H1 (cell line): ENCODE results near the gene EOGT. TPM values are rescaled to one million over a fixed set of nuclear protein-coding genes. Genes with fewer than 3 reads are reported as not detected.

Experiments
- CTCF ChIA-PET: fragments of 300-600 bp; sonication (Branson Sonifier 250); formaldehyde crosslinking; loops from one replicate; lab custom pipeline; 2021; ENCODE audit not compliant: partially characterized antibody; lab: Charles Lee
- POLR2A ChIA-PET: fragments of 300-600 bp; sonication (Branson Sonifier 250); formaldehyde crosslinking; loops from one replicate; lab custom pipeline; 2021; ENCODE audit warnings: inconsistent platforms; ENCODE audit not compliant: partially characterized antibody; lab: Charles Lee
- DNase-seq, 2 experiments: peaks; one replicate each; pipeline versions ENCODE4 v3.0.0 to v3.0.0-alpha.2; 2010 to 2022; ENCODE audit warnings: low spot score in 2 of 2, low read depth in 1 of 2, mixed read lengths in 1 of 2
- FAIRE-seq: peaks from 2 replicates; lab custom pipeline; 2011; peaks lifted over from hg19 to GRCh38; lab: Jason Lieb, UNC
- H2AFZ ChIP-seq: 2 replicates; pipeline ENCODE4 v1.8.1; 2012; ENCODE audit warnings: low read length, inconsistent platforms
- H2AK5ac ChIP-seq: 2 replicates; pipeline ENCODE4 v1.6.1; 2013; ENCODE audit warnings: low read depth, low read length
- H2BK120ac ChIP-seq: replicated peaks from 2 replicates; pipeline ENCODE3; 2013; ENCODE audit warnings: low read depth, low read length, inconsistent platforms
- H2BK12ac ChIP-seq: 2 replicates; pipeline ENCODE4 v1.6.1; 2013; ENCODE audit warnings: low read depth, low read length
- H2BK15ac ChIP-seq: 2 replicates; pipeline ENCODE4 v1.6.1; 2013; ENCODE audit warnings: low read length
- H2BK20ac ChIP-seq: 2 replicates; pipeline ENCODE4 v1.6.1; 2013; ENCODE audit warnings: low read length
- H2BK5ac ChIP-seq: 2 replicates; pipeline ENCODE4 v1.6.1; 2013; ENCODE audit warnings: low read depth, low read length
- H3K14ac ChIP-seq: 2 replicates; pipeline ENCODE4 v1.6.1; 2013; ENCODE audit warnings: inconsistent platforms; ENCODE audit not compliant: insufficient read length
- H3K18ac ChIP-seq: 2 replicates; pipeline ENCODE4 v1.6.1; 2013; ENCODE audit warnings: low read length; ENCODE audit errors: extremely low read depth
- H3K23ac ChIP-seq: 2 replicates; pipeline ENCODE4 v1.6.1; 2013; ENCODE audit warnings: inconsistent platforms; ENCODE audit not compliant: insufficient read length
- H3K23me2 ChIP-seq: 2 replicates; pipeline ENCODE4 v1.6.1; 2013; ENCODE audit warnings: low read depth, low read length
- H3K27ac ChIP-seq: 2 replicates; pipeline ENCODE4 v1.6.1; 2011; ENCODE audit warnings: low read depth, low read length, inconsistent platforms
- H3K27me3 ChIP-seq, 4 experiments: replicated peaks in 1 of 4; 1 replicate in 1 of 4; 2 replicates in 3 of 4; pipeline versions ENCODE4 v1.6.1 to v1.8.1; 2011 to 2013; ENCODE audit warnings: low read length in 3 of 4, mild to moderate bottlenecking in 3 of 4, inconsistent platforms in 2 of 4, mixed read lengths in 2 of 4, moderate library complexity in 1 of 4; ENCODE audit not compliant: control insufficient read depth in 3 of 4, insufficient read depth in 3 of 4; ENCODE audit errors: extremely low read depth in 1 of 4
- H3K36me3 ChIP-seq, 4 experiments: 2 replicates each; pipeline versions ENCODE4 v1.6.1 to v1.8.1; 2011 to 2013; ENCODE audit warnings: mild to moderate bottlenecking in 4 of 4, low read length in 3 of 4, moderate library complexity in 2 of 4, control low read depth in 1 of 4, inconsistent platforms in 1 of 4; ENCODE audit not compliant: insufficient read depth in 4 of 4, control insufficient read depth in 2 of 4
- H3K4ac ChIP-seq: replicated peaks from 2 replicates; pipeline ENCODE3; 2013; ENCODE audit warnings: low read length, low read depth, mixed read lengths, inconsistent platforms; ENCODE audit not compliant: insufficient read length
- H3K4me1 ChIP-seq, 4 experiments: replicated peaks in 1 of 4; 1 replicate in 1 of 4; 2 replicates in 3 of 4; pipeline versions ENCODE4 v1.6.1 to v1.8.1; 2011 to 2013; ENCODE audit warnings: low read length in 3 of 4, inconsistent platforms in 2 of 4, mixed read lengths in 1 of 4; ENCODE audit not compliant: insufficient read depth in 4 of 4, control insufficient read depth in 3 of 4
- H3K4me2 ChIP-seq, 2 experiments: 2 replicates each; pipeline versions ENCODE4 v1.6.1 to v1.8.1; 2011 to 2013; ENCODE audit warnings: low read depth in 2 of 2, low read length in 2 of 2, control low read depth in 1 of 2, inconsistent platforms in 1 of 2, mild to moderate bottlenecking in 1 of 2; ENCODE audit not compliant: insufficient read depth in 1 of 2
- H3K4me3 ChIP-seq, 4 experiments: fragments of 200-600, 300-600 bp in 1 of 4; sonication (generic), shearing (Covaris generic), sonication (Bioruptor Twin) in 1 of 4; 2 replicates each; pipeline versions ENCODE4 v1.5.1 to v1.8.1; 2011 to 2016; ENCODE audit warnings: low read length in 4 of 4, low read depth in 3 of 4, control low read depth in 2 of 4, inconsistent platforms in 2 of 4, mild to moderate bottlenecking in 2 of 4, mixed read lengths in 1 of 4, moderate library complexity in 1 of 4; ENCODE audit not compliant: insufficient read depth in 2 of 4; ENCODE audit errors: extremely low read depth in 1 of 4
- H3K56ac ChIP-seq: replicated peaks from 2 replicates; pipeline ENCODE3; 2013; ENCODE audit warnings: low read depth, mild to moderate bottlenecking, mixed read lengths, low read length, inconsistent platforms; ENCODE audit not compliant: insufficient read length
- H3K79me1 ChIP-seq: 2 replicates; pipeline ENCODE4 v1.6.1; 2013; ENCODE audit warnings: low read depth, low read length, control low read depth
- H3K79me2 ChIP-seq, 2 experiments: 2 replicates each; pipeline versions ENCODE4 v1.6.1 to v1.8.1; 2012 to 2013; ENCODE audit warnings: low read length in 2 of 2, mild to moderate bottlenecking in 2 of 2, inconsistent platforms in 1 of 2; ENCODE audit not compliant: insufficient read depth in 2 of 2, control insufficient read depth in 1 of 2
- H3K9ac ChIP-seq, 4 experiments: replicated peaks in 1 of 4; 1 replicate in 1 of 4; 2 replicates in 3 of 4; pipeline versions ENCODE4 v1.6.1 to v1.8.1; 2011 to 2013; ENCODE audit warnings: low read depth in 3 of 4, low read length in 3 of 4, control low read depth in 2 of 4, mild to moderate bottlenecking in 2 of 4, moderate library complexity in 2 of 4, inconsistent platforms in 1 of 4; ENCODE audit errors: extremely low read depth in 1 of 4
- H3K9me3 ChIP-seq, 2 experiments: 2 replicates each; pipeline versions ENCODE4 v1.6.1 to v1.8.1; 2012 to 2013; ENCODE audit warnings: mild to moderate bottlenecking in 2 of 2, moderate library complexity in 2 of 2, control low read depth in 1 of 2, inconsistent platforms in 1 of 2, low read depth in 1 of 2, low read length in 1 of 2, mixed read lengths in 1 of 2; ENCODE audit not compliant: insufficient read depth in 2 of 2
- H4K20me1 ChIP-seq, 2 experiments: replicated peaks in 1 of 2; 2 replicates each; pipeline versions ENCODE3 to v1.8.1; 2011 to 2013; ENCODE audit warnings: inconsistent platforms in 2 of 2, low read length in 2 of 2, mild to moderate bottlenecking in 1 of 2; ENCODE audit not compliant: insufficient read depth in 2 of 2, control insufficient read depth in 1 of 2
- H4K5ac ChIP-seq: 2 replicates; pipeline ENCODE4 v1.6.1; 2013; ENCODE audit warnings: low read length, low read depth, mixed read lengths, inconsistent platforms; ENCODE audit not compliant: insufficient read length
- H4K8ac ChIP-seq: 2 replicates; pipeline ENCODE4 v1.8.0; 2013; ENCODE audit warnings: mild to moderate bottlenecking, moderate library complexity, low read length, inconsistent platforms; ENCODE audit not compliant: insufficient read depth; ENCODE audit errors: extremely low read depth
- H4K91ac ChIP-seq: replicated peaks from 2 replicates; pipeline ENCODE3; 2013; ENCODE audit warnings: low read length, mixed read lengths, inconsistent platforms; ENCODE audit not compliant: insufficient read length
- CBX5 ChIP-seq: fragments of 300-800, 300-1000 bp; sonication (generic); IDR thresholded peaks from 2 replicates; pipeline ENCODE4 v1.7.1; 2016; ENCODE audit warnings: antibody characterized with exemption, low read length, low read depth
- EP300 ChIP-seq, 2 experiments: IDR thresholded peaks; 1 replicate in 1 of 2; 2 replicates in 1 of 2; pipeline ENCODE4 v1.6.1; 2011 to 2012; ENCODE audit warnings: low read depth in 2 of 2, low read length in 2 of 2, mild to moderate bottlenecking in 2 of 2, borderline replicate concordance in 1 of 2, inconsistent platforms in 1 of 2, moderate library complexity in 1 of 2
- KDM5A ChIP-seq: fragments of 200-600 bp; IDR thresholded peaks from 2 replicates; pipeline ENCODE4 v1.7.1; 2012; ENCODE audit warnings: mild to moderate bottlenecking, low read length, inconsistent platforms, mixed read lengths
- MAX ChIP-seq: IDR thresholded peaks from 2 replicates; pipeline ENCODE4 v1.6.1; 2012; ENCODE audit warnings: inconsistent platforms
- POLR2A ChIP-seq, 2 experiments: IDR thresholded peaks; 1 replicate in 1 of 2; 2 replicates in 1 of 2; pipeline ENCODE4 v1.6.1; 2011; ENCODE audit warnings: low read depth in 2 of 2, low read length in 2 of 2, mild to moderate bottlenecking in 2 of 2; ENCODE audit errors: control extremely low read depth in 1 of 2
- SIX5 ChIP-seq: IDR thresholded peaks from 2 replicates; pipeline ENCODE4 v1.6.1; 2011; ENCODE audit warnings: mild to moderate bottlenecking, low read depth, low read length
- SP1 ChIP-seq: IDR thresholded peaks from 2 replicates; pipeline ENCODE4 v1.6.1; 2011; ENCODE audit warnings: low read depth, low read length
- TAF1 ChIP-seq: IDR thresholded peaks from 2 replicates; pipeline ENCODE4 v1.6.1; 2011; ENCODE audit warnings: mild to moderate bottlenecking, low read depth, low read length
- WGBS, 2 experiments: shearing (Covaris generic) in 1 of 2; methylation state at CpG; one replicate each; pipeline versions ENCODE4 v1.1.6 to v1.1.7; 2013 to 2015; ENCODE audit warnings: low lambda C conversion rate in 2 of 2, mixed read lengths in 2 of 2, inconsistent platforms in 1 of 2, low coverage in 1 of 2, missing lambda C conversion rate in 1 of 2; ENCODE audit not compliant: insufficient replicate concordance in 2 of 2, insufficient coverage in 1 of 2, insufficient read length in 1 of 2; ENCODE audit errors: extremely low coverage in 1 of 2, missing lambda C conversion rate in 1 of 2; 5-methylcytosine and 5-hydroxymethylcytosine counted together
- polyA plus RNA-seq, 7 experiments: library from polyadenylated mRNA; depleted of rRNA in 3 of 7; stranded (reverse) in 5 of 7; unstranded in 2 of 7; fragments of >200 nt in 5 of 7; fragments of 200-250 nt in 2 of 7; gene quantifications; 1 replicate in 5 of 7; 2 replicates in 1 of 7; 4 replicates in 1 of 7; pipeline versions ENCODE4 v1.2.1 to v1.2.3, GENCODE V29; 2011 to 2013; ENCODE audit warnings: missing spikeins in 2 of 7, mixed read lengths in 2 of 7
- total RNA-seq: library from RNA; stranded (reverse); fragmentation: NEBNext Ultra II Directional; extraction: Animal tissue kit (Norgen Biotek cat#: 25700); gene quantifications from 2 replicates; pipeline ENCODE4 v1.2.1, GENCODE V29; 2021
- TF ChIP-seq, protein P1 (sequence below): IDR thresholded peaks from 2 replicates; pipeline ENCODE4 v1.6.1; 2011; ENCODE audit warnings: low read depth, mild to moderate bottlenecking, low read length; ENCODE audit not compliant: insufficient read depth
- TF ChIP-seq, protein P2 (sequence below), 3 experiments: IDR thresholded peaks; 1 replicate in 2 of 3; 2 replicates in 1 of 3; pipeline versions ENCODE4 v1.5.1 to v1.6.1; 2011; ENCODE audit warnings: low read length in 3 of 3, mild to moderate bottlenecking in 3 of 3, inconsistent platforms in 2 of 3, low read depth in 1 of 3, moderate library complexity in 1 of 3; ENCODE audit not compliant: insufficient read depth in 1 of 3; ENCODE audit errors: control extremely low read depth in 1 of 3

The EOGT gene
- total and polyA plus RNA-seq, 2 of the 8 experiments (the other 6 are each of a cell fraction or from before 2014, with no cell fraction given), result 6.7 to 20.7 TPM

DNA sequence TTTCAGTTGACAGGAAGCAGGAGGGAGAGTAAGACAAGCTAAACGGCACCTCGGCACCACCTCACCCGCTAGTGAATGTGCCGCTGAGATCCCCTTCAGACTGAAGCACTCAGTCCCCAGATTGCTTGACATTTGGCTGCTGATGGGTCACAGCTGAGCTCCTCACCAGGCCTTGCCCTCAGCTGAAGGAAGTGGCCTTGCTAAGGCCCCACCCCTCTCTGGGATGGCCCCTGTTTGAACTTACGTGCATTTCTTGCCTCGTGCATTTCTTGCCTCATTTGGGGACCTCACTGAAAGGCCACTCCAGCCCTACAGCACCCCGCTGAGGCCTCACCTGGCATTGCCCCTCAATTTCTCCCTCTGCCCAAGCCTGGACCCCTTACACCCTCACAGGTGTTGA is 39.8 kb downstream of the EOGT start:
- H3K9me3 ChIP-seq, result no peaks in the 10 kb centered on the region
- H3K4ac ChIP-seq, result no peak overlapping the region
- H3K18ac ChIP-seq, result no peak overlapping the region
- no peak overlapping the region for H4K8ac ChIP-seq
- no peak overlapping the region for H2AK5ac ChIP-seq
- H2BK5ac ChIP-seq, result no peak overlapping the region
- H2AFZ ChIP-seq, result no peak overlapping the region
- H2BK120ac ChIP-seq, result no peak overlapping the region
- no peak overlapping the region for H3K4me3 ChIP-seq
- no peaks in the 10 kb centered on the region for H3K79me1 ChIP-seq
- no peak overlapping the region for H3K14ac ChIP-seq
- 0 out of 3 replicates have a peak, but pooled peaks of 1 of the 2 experiments have one; percentile 21 for TF ChIP-seq POLR2A (IDR thresholded peaks at IDR 0.05; ENCODE audit: control extremely low read depth in 1 of 2, low read depth in 2 of 2, low read length in 2 of 2)
- TF ChIP-seq CBX5, result no peak
- TF ChIP-seq MAX, result no peak
- no peak for TF ChIP-seq TAF1
- no peak for TF ChIP-seq SP1
- TF ChIP-seq KDM5A, result no peak
- TF ChIP-seq, protein P1, sequence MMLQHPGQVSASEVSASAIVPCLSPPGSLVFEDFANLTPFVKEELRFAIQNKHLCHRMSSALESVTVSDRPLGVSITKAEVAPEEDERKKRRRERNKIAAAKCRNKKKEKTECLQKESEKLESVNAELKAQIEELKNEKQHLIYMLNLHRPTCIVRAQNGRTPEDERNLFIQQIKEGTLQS, result no peak
- TF ChIP-seq, protein P2, sequence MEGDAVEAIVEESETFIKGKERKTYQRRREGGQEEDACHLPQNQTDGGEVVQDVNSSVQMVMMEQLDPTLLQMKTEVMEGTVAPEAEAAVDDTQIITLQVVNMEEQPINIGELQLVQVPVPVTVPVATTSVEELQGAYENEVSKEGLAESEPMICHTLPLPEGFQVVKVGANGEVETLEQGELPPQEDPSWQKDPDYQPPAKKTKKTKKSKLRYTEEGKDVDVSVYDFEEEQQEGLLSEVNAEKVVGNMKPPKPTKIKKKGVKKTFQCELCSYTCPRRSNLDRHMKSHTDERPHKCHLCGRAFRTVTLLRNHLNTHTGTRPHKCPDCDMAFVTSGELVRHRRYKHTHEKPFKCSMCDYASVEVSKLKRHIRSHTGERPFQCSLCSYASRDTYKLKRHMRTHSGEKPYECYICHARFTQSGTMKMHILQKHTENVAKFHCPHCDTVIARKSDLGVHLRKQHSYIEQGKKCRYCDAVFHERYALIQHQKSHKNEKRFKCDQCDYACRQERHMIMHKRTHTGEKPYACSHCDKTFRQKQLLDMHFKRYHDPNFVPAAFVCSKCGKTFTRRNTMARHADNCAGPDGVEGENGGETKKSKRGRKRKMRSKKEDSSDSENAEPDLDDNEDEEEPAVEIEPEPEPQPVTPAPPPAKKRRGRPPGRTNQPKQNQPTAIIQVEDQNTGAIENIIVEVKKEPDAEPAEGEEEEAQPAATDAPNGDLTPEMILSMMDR (IDR thresholded peaks at IDR 0.05; ENCODE audit: control extremely low read depth in 1 of 3, insufficient read depth in 1 of 3, low read depth in 1 of 3, low read length in 3 of 3), result peak in 2 of 3 experiments; percentile 12 to 24; a peak in 2 of 4 replicates
- TF ChIP-seq SIX5, result no peak
- no peak for TF ChIP-seq EP300 (IDR thresholded peaks at IDR 0.05; ENCODE audit: borderline replicate concordance in 1 of 2, low read depth in 2 of 2, low read length in 2 of 2)
- FAIRE-seq (no peak), DNase-seq (no peak)
- no peak overlapping the region for H3K56ac ChIP-seq
- H3K27me3 ChIP-seq, result no peaks in the 10 kb centered on the region
- POLR2A ChIA-PET, result no interaction called here
- H3K23ac ChIP-seq, result no peak overlapping the region
- no peak overlapping the region for H3K9ac ChIP-seq
- no peak overlapping the region for H4K5ac ChIP-seq
- CTCF ChIA-PET, result interaction anchor here (1.1 to 5.0 kb wide), 11 partner anchors 9 to 100 kb away, joined by 3 to 51 read pairs (median 6); partner anchors contain the start of gene TAFA4
- H2BK20ac ChIP-seq, result no peak overlapping the region
- no peak overlapping the region for H2BK12ac ChIP-seq
- H4K91ac ChIP-seq, result no peak overlapping the region
- no peaks in the 10 kb centered on the region; the same call in 1 of the 2 replicates for H3K23me2 ChIP-seq
- peaks cover 0 to 2% (median 0%) of the 10 kb centered on the region in 4 experiments; a peak in 1 of 7 replicates for H3K4me1 ChIP-seq
- no peak overlapping the region for H3K4me2 ChIP-seq
- H3K27ac ChIP-seq, result no peak overlapping the region
- H3K79me2 ChIP-seq, result no peaks in the 10 kb centered on the region
- peaks cover 0 to 14% (median 8%) of the 10 kb centered on the region in 4 experiments; a peak in 6 of 8 replicates for H3K36me3 ChIP-seq
- WGBS, 2 experiments, result 90% methylated on average over 7 of the region's 7 CpGs; no CpG with 5 or more reads in 1 of the 2 experiments
- no peak overlapping the region for H2BK15ac ChIP-seq
- H4K20me1 ChIP-seq, result no peaks in the 10 kb centered on the region
